Peyer's patch (tissue), 4 donors: ENCODE results near the gene CMPK2.

ENCODE experiments used
- CTCF ChIP-seq, 6 experiments: fragments of 450-650 bp in 4 of 6; fragments of 200-600 bp in 2 of 6; sonication (generic) in 1 of 6; IDR thresholded peaks; one replicate each; pipeline ENCODE4 v1.5.1; 2017 to 2019; ENCODE audit warnings: antibody characterized with exemption in 6 of 6, mild to moderate bottlenecking in 3 of 6, moderate library complexity in 1 of 6
- POLR2A ChIP-seq, 2 donors: fragments of 450-650 bp; IDR thresholded peaks; one replicate each; pipeline ENCODE4 v1.5.1; 2017; ENCODE audit warnings: antibody characterized with exemption in 2 of 2, mild to moderate bottlenecking in 2 of 2, moderate library complexity in 2 of 2

GRCh38 chr2:6876309-6876708, 10.6 kb upstream of the CMPK2 start:
- TF ChIP-seq CTCF (IDR thresholded peaks at IDR 0.05): no peak
- no peak for TF ChIP-seq POLR2A (IDR thresholded peaks at IDR 0.05)
